ENCODE data around the gene DIP2C.

DNA sequence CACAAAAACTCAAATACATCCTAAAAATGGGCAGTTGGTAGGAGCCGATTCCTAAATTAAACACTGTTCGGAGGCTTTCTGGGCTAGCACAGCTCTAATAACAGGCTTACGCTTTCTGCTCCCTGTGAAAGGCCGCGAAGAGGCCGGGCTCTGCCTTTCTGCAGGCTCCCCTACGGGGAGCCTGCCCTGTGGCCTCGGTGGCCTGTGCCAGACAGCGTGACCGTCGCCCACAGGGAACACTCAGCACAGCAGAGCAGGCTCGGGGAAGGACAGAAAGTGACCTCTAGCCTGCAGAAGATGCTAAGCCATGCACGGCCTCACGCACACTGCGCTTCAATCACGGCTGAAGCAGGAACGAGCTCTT, 64.2 kb downstream of the DIP2C start:
- TF ChIP-seq, protein P1, sequence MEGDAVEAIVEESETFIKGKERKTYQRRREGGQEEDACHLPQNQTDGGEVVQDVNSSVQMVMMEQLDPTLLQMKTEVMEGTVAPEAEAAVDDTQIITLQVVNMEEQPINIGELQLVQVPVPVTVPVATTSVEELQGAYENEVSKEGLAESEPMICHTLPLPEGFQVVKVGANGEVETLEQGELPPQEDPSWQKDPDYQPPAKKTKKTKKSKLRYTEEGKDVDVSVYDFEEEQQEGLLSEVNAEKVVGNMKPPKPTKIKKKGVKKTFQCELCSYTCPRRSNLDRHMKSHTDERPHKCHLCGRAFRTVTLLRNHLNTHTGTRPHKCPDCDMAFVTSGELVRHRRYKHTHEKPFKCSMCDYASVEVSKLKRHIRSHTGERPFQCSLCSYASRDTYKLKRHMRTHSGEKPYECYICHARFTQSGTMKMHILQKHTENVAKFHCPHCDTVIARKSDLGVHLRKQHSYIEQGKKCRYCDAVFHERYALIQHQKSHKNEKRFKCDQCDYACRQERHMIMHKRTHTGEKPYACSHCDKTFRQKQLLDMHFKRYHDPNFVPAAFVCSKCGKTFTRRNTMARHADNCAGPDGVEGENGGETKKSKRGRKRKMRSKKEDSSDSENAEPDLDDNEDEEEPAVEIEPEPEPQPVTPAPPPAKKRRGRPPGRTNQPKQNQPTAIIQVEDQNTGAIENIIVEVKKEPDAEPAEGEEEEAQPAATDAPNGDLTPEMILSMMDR (IDR thresholded peaks at IDR 0.05): no peak
- no peak for TF ChIP-seq POLR2A (IDR thresholded peaks at IDR 0.05)

Measured in testis (tissue), 2 donors.